GM18517 (cell line): ENCODE results near the gene AAGAB.
"Not testable (repeated sequence)": the region's sequence is repeated elsewhere in the genome, so short reads cannot be mapped to it uniquely, and the experiment has no call there.

Experiments used
- ATAC-seq: cut with Tn5 transposase; IDR thresholded peaks from one replicate; pipeline ENCODE4 v1.9.1; 2021; ENCODE audit warnings: mild to moderate bottlenecking, moderate library complexity; ENCODE audit not compliant: unreplicated experiment

Gene AAGAB, protein sequence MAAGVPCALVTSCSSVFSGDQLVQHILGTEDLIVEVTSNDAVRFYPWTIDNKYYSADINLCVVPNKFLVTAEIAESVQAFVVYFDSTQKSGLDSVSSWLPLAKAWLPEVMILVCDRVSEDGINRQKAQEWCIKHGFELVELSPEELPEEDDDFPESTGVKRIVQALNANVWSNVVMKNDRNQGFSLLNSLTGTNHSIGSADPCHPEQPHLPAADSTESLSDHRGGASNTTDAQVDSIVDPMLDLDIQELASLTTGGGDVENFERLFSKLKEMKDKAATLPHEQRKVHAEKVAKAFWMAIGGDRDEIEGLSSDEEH

GRCh38 chr15:67254238-67255175 lies at the start of gene AAGAB, which contains the start of gene IQCH:
Gene AAGAB (minus strand): TSS chr15:67254661. CDS start chr15:67254631, 30 bp downstream.
Gene IQCH (plus strand): TSS chr15:67254786. CDS start chr15:67254897, 111 bp downstream.
- peak; percentile 95 for ATAC-seq

- no peak for ATAC-seq
Measured at GRCh38 chr15:67303490-67304363, 49.3 kb upstream of the AAGAB start.

DNA sequence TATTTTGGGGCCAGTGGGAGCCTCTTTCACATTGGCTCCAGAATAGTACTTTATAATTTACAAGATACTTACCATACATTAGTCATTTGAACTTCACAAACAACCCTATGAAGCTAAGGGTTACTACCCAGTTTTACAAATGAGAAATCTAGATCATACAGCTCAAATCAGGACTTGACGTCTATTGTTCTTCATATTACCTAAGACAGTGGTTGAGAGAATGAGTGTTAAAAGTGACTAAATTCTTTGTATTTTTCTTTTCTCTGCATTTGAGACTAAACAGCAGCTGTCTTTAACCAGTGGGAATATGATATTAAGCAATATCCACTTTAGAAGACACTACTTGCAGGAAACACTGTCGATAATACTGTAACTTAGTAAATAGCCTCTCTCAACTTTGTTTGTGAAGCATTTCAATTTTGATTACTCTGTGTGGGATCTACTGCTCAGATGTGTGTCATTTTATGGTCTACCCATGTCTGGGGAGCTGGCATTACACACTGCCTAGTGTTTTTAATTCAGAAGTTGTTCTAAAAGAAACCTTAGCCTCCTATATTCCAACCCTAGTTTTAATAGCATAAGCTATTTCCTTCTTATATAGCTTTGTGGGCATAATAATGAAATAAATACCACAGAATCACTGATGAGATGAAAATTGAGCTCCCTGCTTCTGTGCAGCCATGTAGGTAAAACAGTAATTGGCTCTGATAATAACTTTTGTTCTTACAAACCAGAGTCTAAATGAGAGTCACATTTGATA lies 46.0 kb upstream of the AAGAB start:
- no peak for ATAC-seq

GRCh38 chr15:67296684-67297083 lies 42.2 kb upstream of the AAGAB start:
- ATAC-seq: no peak

- no peak for ATAC-seq
Measured at GRCh38 chr15:67296188-67296587, 41.7 kb upstream of the AAGAB start.

- ATAC-seq: no peak
Measured at GRCh38 chr15:67290319-67290718, 35.9 kb upstream of the AAGAB start.

DNA sequence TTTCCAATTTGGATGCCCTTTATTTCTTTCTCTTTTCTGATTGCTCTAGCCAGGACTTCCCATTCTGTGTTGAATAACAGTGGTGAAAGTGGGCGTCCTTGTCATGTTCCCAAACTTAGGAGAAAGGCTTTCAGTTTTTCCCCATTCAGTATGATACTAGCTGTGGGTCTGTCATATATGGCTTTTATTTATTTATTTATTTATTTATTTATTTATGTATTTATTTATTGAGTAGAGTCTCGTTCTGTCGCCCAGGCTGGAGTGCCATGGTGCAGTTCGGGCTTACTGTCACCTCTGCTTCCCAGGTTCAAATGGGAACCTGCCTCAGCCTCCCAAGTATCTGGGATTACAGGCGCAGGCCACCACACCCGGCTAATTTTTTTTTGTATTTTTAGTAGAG lies 31.9 kb upstream of the AAGAB start:
- ATAC-seq: not testable (repeated sequence)

DNA sequence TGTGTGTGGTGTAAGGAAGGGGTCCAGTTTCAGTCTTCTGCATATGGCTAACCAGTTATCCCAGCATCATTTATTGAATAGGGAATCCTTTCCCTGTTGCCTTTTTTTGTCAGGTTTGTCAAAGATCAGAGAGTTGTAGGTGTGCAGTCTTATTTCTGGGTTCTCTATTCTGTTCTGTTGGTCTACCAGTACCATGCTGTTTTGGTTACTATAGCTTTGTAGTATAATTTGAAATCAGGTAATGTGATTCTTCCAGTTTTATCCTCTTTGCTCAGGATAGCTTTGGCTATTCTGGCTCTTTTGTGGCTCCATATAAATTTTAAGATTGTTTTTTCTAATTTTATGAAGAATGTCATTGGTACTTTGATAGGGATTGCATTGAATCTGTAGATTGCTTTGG lies 31.2 kb upstream of the AAGAB start:
- not testable (repeated sequence) for ATAC-seq

DNA sequence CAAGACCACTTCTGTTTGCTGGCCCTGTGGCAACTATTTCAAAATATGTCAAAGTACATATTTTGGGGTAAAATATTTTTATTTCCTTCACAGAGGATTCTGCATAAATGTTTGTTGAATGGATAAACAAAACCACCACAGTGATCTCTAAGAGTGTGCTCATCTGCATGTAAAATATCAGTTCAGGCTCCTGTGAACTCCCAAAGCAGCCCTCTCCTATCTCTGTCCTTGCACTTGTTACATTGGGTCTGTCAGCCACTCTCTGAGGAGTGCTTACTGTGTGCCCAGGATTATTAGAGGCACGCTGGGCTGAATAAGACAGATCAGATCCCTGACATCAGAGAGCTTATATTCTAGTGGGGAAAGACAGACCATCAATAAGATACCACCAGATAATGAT lies 27.3 kb upstream of the AAGAB start:
- no peak for ATAC-seq

- no peak for ATAC-seq
Measured at GRCh38 chr15:67280217-67280616, 25.8 kb upstream of the AAGAB start.

GRCh38 chr15:67276666-67277065 lies 22.2 kb upstream of the AAGAB start:
- ATAC-seq: no peak

- no peak for ATAC-seq
Measured at GRCh38 chr15:67274236-67274635, 19.8 kb upstream of the AAGAB start.

DNA sequence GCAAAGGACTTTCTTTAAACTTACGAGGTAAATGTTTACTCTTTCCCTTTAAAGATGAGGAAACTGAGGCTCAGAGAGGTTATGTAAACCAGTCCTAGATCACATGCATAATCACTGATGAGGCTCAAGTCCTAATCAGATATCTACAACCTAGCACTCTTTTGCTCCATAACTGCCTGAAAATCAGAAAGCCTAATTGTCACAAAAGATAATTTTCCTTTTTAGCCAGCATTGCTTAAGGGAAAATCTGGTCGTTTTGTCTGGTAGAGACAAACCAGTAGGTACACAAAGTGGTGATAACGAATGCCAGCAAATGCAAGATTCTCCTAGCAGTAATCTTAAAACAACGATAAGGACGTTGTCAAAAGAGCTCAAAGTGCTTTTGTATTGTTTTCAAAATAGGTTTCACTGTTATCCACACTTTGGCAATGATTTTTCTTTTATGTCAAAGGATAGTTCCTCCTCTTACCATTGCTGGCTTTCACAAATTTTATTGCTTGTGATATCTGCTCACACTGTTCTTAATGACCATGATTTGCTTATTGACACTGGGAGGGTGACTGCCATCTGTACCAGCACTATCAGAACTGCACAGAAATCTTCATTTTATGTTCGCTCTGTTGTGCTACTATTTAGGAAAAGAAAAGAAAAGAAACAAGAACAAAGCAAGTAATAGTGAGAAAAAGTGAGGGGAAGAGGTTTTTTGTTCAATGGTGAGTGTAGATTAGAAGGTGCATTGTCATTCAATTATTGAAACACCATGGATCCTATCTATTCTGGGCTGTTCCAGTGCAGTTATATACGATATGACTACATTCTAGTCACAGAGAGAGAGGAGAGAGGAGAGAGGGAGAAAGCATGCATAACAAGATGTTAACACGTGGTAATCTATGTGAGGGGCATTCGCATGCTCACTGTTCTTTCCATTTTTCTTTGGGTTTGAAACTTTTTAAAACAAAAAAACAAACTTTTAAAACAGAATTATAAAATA lies 13.8 kb upstream of the AAGAB start:
- no peak for ATAC-seq

GRCh38 chr15:67267440-67267839 lies 13.0 kb upstream of the AAGAB start:
- ATAC-seq: no peak

DNA sequence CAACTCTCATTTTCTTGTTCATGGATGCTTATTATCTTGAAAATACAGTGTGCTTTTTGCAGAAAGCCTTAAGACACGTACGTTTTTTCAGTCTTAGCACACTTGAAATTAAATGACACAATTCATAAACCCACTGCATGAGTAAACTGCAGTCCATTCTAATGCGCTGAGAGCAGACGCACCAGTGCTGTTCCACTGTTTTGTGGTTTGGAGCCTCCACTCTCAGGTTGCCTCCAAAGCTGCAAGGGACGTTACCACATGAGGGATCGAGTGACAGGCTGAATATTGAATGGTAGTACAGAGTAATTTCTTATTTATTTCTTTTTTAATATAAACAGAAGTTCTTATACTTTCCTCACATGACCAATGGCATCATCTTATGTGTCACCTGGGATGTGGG lies 12.4 kb upstream of the AAGAB start:
- no peak for ATAC-seq

DNA sequence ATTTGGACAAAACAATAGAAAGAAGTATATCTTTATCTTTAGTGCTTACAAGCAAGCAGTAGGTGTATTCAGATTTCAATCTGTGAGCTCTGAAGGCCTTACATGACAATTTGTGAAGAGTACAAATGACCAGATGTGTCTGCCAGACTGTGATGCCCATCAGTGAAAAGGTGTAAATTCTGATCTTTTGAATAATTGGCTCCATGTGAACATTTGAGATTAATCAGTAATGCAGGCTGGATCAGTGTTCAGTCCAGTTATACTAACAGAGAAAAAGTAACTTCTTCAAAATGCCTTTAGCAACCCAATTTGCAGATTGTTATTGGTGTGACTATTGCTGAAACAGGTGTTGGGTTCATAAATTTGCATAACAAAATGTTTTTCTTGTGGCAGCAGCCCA lies 5.3 kb upstream of the AAGAB start:
- no peak for ATAC-seq

DNA sequence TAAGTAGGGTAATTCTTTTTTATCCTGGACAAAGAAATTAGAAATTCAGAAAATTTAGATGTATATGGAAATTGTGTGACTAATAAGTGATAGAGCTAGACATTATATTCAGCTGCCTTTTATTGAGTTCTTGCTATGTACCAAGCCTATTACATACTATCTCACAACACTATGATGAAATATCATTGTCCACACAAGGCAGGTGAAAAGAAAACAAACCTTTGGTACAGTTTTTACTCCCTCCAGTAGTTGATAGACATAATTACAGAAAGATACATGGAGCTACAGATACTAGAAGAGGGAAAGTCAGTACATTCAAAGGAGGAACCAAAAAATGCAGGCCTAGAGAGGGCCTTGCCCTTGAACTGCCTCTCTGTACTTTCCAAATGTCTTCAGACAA lies 4.9 kb upstream of the AAGAB start:
- ATAC-seq: no peak

DNA sequence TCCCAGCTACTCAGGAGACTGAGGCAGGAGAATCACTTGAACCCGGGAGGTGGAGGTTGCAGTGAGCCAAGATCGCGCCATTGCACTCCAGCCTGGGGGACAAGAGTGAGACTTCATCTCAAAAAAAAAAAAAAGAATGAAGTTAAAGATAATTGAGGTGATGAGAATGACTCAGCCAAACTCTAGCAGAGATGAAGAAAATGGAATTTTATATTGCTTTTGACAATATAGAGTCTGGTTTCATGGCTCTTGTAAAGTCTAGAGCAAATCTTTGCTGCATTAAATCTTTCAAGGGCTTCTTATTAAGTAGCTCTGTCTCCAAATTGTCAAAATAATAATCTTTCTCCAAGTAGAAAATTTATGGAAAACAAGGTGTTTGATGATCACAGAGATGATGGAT lies 4.0 kb upstream of the AAGAB start:
- not testable (repeated sequence) for ATAC-seq

DNA sequence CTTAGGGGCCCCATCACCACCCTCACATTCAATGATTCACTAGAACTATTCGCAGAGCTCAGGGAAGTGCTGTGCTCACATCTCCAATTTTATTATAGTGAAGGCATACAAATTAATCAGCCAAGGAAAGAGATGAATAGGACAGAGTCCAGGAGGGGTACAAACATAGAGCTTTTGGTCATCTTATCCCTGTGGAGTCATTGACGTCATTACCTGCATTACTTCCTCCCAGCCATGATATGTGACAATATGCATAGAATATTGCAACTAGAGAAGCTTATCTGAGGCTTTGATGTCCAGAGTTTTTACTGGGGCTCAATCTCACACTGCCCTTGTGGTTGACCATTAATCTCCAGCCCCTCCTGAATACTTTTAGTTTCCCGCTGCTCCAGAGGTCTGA lies 1.6 kb upstream of the AAGAB start:
- no peak for ATAC-seq
